ENCODE measurements around the gene EDA.

GRCh38 chrX:70049406-70049805 lies 433.5 kb downstream of the EDA start:
- TF ChIP-seq CTCF (IDR thresholded peaks at IDR 0.05) (no peak), EZH2 (IDR thresholded peaks at IDR 0.05) (no peak)
